ENCODE measurements around the gene SH3RF1. TPM values are rescaled to one million over a fixed set of nuclear protein-coding genes. Genes with fewer than 3 reads are reported as not detected.

Gene SH3RF1
- total and polyA plus RNA-seq, 11 donors, result 1.7 to 17.2 (median 8.9) TPM

DNA sequence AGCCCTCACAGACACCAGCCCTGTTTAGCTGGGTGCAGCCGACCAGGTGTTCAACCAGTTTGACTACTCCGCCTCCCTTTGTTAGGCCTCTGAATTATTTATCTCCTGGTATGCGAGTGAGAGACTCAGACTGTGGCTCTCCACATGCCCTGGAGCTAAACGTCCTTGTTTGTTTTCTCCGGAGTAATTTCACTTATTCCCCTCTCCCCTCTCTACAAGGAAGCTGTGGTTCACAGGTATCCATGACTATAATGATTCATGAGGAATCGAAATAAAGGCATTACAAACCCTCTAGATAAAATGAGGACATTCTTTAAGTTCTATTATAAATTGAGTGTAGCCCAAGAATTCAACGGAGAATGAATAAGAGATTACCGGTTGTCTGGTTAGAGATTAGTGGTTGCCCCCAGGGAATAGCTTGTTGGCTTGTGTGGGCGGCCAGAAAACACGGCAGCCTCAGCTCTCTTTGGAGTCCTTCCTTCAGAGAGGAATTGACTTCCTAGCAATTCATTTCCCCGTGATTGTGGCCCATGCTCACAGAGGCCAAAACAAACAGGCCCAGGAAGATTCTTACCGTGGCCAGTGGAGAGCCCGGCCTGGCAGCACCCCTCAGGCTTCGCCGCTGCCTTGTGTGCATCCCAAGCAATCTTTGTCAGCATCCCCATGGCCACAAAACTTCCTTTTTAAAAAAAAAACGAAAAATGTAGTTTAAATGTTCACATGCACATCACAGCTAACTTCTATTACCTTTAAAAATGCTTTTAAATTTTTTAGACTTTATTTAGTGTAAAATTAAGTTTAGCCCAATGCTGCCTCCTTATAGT, 200.5 kb downstream of the SH3RF1 start:
- intact Hi-C loops (cut with DNase I), result no loop called here
- peak; percentile 36 to 82 (median 74) for ATAC-seq
- no peaks in the 10 kb centered on the region for H3K9me3 ChIP-seq
- no peaks in the 10 kb centered on the region for H3K27me3 ChIP-seq
- no peaks in the 10 kb centered on the region for H3K36me3 ChIP-seq
- peak; percentile 58 to 71 (median 62) for DNase-seq
- no peak for TF ChIP-seq POLR2A (IDR thresholded peaks at IDR 0.05)
- TF ChIP-seq, protein P1, sequence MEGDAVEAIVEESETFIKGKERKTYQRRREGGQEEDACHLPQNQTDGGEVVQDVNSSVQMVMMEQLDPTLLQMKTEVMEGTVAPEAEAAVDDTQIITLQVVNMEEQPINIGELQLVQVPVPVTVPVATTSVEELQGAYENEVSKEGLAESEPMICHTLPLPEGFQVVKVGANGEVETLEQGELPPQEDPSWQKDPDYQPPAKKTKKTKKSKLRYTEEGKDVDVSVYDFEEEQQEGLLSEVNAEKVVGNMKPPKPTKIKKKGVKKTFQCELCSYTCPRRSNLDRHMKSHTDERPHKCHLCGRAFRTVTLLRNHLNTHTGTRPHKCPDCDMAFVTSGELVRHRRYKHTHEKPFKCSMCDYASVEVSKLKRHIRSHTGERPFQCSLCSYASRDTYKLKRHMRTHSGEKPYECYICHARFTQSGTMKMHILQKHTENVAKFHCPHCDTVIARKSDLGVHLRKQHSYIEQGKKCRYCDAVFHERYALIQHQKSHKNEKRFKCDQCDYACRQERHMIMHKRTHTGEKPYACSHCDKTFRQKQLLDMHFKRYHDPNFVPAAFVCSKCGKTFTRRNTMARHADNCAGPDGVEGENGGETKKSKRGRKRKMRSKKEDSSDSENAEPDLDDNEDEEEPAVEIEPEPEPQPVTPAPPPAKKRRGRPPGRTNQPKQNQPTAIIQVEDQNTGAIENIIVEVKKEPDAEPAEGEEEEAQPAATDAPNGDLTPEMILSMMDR (IDR thresholded peaks at IDR 0.05), result no peak
- H3K27ac ChIP-seq, result peak overlapping the region in 9 of 12 donors; percentile 3 to 56 (median 37)
- WGBS, 4 donors, result 48 to 59% (median 54%) methylated on average over 15 to 16 of the region's 16 CpGs
- no peak overlapping the region for H3K4me3 ChIP-seq
- H3K4me1 ChIP-seq, result peaks cover 0 to 12% (median 4%) of the 10 kb centered on the region in 12 donors

DNA sequence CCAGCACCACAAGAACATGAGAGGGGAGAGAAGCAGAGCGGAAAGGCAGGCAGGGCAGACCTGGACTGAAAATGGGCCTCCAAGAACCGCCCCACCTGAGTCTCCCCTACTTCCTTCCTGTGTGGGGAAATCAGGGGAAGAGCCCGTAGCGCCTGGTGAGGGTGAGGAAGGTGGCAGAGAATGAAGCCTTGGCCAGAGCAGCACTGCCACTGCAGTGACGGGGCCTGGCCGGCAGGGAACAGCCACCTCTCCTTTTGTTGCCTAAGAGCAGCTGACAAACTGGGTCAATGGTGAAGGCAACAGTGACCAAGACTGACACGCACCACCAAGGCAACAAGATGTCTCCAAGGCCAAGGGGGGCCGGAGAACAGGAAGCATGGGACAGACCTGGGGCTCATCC, 202.3 kb downstream of the SH3RF1 start:
- intact Hi-C loops (cut with DNase I), result no loop called here
- Histone ChIP-seq H3K4me3 (no peak overlapping the region), H3K27ac (no peak overlapping the region), H3K36me3 (no peaks in the 10 kb centered on the region), H3K27me3 (no peaks in the 10 kb centered on the region), H3K9me3 (no peaks in the 10 kb centered on the region), H3K4me1 (peaks cover 0 to 20% (median 6%) of the 10 kb centered on the region in 12 donors)
- 85 to 96% (median 87%) methylated on average over 8 of the region's 8 CpGs for WGBS, 4 donors
- ATAC-seq (no peak), DNase-seq (no peak)
- no peak for TF ChIP-seq POLR2A (IDR thresholded peaks at IDR 0.05)
- TF ChIP-seq, protein P1 (IDR thresholded peaks at IDR 0.05), result no peak

DNA sequence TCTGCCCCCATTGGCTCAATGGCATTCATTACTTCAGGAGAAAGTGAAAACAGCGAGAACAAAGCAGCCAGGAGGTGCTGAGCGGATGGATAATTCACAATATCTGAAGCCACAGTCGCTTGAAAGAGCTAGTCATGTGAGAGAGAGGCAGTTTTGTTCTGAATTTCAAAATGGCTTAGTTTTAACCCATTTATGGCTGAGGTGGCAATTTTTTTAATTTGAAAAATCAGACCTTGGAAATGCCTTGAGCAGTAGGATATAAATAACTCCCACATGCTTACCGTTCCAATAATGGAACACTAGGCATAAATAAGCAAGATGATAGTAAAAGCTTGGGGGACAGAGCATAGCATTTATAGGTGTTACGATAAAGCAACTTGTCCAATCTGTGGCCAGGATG, 203.8 kb downstream of the SH3RF1 start:
- Histone ChIP-seq H3K4me3 (no peak overlapping the region), H3K9me3 (no peaks in the 10 kb centered on the region), H3K4me1 (peaks cover 0 to 34% (median 18%) of the 10 kb centered on the region in 12 donors), H3K27ac (no peak overlapping the region), H3K27me3 (no peaks in the 10 kb centered on the region), H3K36me3 (no peaks in the 10 kb centered on the region)
- intact Hi-C loops (cut with DNase I), result no loop called here
- WGBS, 4 donors, result 93 to 96% (median 95%) methylated on average over 5 of the region's 5 CpGs
- DNase-seq, result no peak
- no peak for TF ChIP-seq POLR2A (IDR thresholded peaks at IDR 0.05)
- TF ChIP-seq, protein P1 (IDR thresholded peaks at IDR 0.05), result no peak
- ATAC-seq, result no peak

DNA sequence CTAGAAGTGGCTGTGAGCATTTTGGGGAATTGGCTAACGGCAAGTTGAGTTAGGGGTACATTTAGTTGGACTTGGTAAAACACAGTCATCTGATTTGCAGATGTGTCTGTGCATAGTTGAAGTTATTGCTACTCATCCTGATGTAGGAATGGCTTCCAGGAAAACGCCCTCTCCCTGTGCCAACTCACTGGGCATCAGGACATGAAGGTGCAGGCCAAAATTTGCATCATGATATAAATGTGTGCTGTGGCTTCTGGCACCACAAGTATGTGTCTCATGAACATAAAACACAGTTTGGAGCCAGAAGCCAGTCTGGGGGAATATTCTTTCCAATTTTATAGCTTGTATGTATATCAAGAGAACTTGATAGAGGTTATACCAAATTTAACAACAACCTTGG, 206.5 kb downstream of the SH3RF1 start:
- no peak for ATAC-seq
- no peak for TF ChIP-seq POLR2A (IDR thresholded peaks at IDR 0.05)
- TF ChIP-seq, protein P1 (IDR thresholded peaks at IDR 0.05), result no peak
- Histone ChIP-seq H3K36me3 (no peaks in the 10 kb centered on the region), H3K4me1 (peaks cover 0 to 40% (median 28%) of the 10 kb centered on the region in 12 donors), H3K9me3 (no peaks in the 10 kb centered on the region), H3K27me3 (no peaks in the 10 kb centered on the region), H3K4me3 (no peak overlapping the region), H3K27ac (peak overlapping the region in 1 of 12 donors; percentile 15)
- intact Hi-C loops (cut with DNase I), result no loop called here
- 69 to 76% (median 73%) methylated on average over 2 of the region's 2 CpGs for WGBS, 4 donors
- no peak for DNase-seq
